ENCODE results near the gene ISLR.

DNA sequence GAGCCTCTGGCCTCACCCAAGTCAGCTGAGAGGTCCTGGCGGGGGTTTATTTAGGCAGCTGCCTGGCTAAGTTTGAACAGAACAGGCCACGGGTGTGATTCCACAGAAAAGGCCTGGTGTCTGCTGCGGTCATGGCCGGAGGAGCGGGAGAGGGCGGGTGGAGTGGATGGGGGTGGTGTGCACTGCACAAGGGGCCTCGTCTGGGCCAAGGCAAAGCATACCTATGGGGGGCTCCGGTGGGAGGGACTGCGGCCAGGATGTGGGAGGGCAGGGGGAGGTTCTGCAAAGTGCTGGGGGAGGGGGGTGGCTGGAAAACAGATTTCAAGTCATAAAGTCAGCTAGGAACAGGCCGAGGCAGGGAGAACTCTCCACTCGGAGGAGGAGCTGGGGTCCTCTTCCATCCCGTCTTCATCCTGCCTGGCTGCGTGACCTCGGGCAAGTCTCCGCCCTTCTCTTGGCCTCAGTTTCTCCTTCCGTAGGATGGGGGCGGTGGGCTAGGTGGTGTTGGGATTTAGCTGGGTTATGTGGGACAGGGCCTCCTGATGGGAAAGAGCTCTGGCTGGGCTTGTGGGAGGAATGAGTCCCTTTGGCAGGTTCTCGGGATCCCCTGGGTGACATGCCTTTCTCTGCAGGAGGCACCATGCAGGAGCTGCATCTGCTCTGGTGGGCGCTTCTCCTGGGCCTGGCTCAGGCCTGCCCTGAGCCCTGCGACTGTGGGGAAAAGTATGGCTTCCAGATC is 878 bp downstream of the ISLR start:
- TF ChIP-seq, protein P1, sequence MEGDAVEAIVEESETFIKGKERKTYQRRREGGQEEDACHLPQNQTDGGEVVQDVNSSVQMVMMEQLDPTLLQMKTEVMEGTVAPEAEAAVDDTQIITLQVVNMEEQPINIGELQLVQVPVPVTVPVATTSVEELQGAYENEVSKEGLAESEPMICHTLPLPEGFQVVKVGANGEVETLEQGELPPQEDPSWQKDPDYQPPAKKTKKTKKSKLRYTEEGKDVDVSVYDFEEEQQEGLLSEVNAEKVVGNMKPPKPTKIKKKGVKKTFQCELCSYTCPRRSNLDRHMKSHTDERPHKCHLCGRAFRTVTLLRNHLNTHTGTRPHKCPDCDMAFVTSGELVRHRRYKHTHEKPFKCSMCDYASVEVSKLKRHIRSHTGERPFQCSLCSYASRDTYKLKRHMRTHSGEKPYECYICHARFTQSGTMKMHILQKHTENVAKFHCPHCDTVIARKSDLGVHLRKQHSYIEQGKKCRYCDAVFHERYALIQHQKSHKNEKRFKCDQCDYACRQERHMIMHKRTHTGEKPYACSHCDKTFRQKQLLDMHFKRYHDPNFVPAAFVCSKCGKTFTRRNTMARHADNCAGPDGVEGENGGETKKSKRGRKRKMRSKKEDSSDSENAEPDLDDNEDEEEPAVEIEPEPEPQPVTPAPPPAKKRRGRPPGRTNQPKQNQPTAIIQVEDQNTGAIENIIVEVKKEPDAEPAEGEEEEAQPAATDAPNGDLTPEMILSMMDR (IDR thresholded peaks at IDR 0.05; ENCODE audit: poor library complexity, severe bottlenecking), result no peak
- no peak for TF ChIP-seq TAF1 (IDR thresholded peaks at IDR 0.05; ENCODE audit: low read depth)
- no peak for TF ChIP-seq POLR2AphosphoS5 (IDR thresholded peaks at IDR 0.05)
- no peak for TF ChIP-seq EZH2 (IDR thresholded peaks at IDR 0.05; ENCODE audit: borderline replicate concordance, insufficient read depth, low read length, poor library complexity, severe bottlenecking)
- TF ChIP-seq SMC3 (conservative IDR thresholded peaks at IDR 0.05; ENCODE audit: poor library complexity), result no peak
- TF ChIP-seq EP300 (conservative IDR thresholded peaks at IDR 0.05; ENCODE audit: poor library complexity, severe bottlenecking), result no peak
- TF ChIP-seq RAD21 (conservative IDR thresholded peaks at IDR 0.05), result no peak
- TF ChIP-seq, protein P2, sequence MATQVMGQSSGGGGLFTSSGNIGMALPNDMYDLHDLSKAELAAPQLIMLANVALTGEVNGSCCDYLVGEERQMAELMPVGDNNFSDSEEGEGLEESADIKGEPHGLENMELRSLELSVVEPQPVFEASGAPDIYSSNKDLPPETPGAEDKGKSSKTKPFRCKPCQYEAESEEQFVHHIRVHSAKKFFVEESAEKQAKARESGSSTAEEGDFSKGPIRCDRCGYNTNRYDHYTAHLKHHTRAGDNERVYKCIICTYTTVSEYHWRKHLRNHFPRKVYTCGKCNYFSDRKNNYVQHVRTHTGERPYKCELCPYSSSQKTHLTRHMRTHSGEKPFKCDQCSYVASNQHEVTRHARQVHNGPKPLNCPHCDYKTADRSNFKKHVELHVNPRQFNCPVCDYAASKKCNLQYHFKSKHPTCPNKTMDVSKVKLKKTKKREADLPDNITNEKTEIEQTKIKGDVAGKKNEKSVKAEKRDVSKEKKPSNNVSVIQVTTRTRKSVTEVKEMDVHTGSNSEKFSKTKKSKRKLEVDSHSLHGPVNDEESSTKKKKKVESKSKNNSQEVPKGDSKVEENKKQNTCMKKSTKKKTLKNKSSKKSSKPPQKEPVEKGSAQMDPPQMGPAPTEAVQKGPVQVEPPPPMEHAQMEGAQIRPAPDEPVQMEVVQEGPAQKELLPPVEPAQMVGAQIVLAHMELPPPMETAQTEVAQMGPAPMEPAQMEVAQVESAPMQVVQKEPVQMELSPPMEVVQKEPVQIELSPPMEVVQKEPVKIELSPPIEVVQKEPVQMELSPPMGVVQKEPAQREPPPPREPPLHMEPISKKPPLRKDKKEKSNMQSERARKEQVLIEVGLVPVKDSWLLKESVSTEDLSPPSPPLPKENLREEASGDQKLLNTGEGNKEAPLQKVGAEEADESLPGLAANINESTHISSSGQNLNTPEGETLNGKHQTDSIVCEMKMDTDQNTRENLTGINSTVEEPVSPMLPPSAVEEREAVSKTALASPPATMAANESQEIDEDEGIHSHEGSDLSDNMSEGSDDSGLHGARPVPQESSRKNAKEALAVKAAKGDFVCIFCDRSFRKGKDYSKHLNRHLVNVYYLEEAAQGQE (IDR thresholded peaks at IDR 0.05; ENCODE audit: borderline replicate concordance), result no peak

Data from neural cell (in vitro differentiated cells).